Measurements from ENCODE around the gene RBMS1. TPM values are rescaled to one million over a fixed set of nuclear protein-coding genes. Genes with fewer than 3 reads are reported as not detected.

RBMS1 gene
- total and polyA plus RNA-seq, 4 donors = 49.5 to 215 (median 76.3) TPM

DNA sequence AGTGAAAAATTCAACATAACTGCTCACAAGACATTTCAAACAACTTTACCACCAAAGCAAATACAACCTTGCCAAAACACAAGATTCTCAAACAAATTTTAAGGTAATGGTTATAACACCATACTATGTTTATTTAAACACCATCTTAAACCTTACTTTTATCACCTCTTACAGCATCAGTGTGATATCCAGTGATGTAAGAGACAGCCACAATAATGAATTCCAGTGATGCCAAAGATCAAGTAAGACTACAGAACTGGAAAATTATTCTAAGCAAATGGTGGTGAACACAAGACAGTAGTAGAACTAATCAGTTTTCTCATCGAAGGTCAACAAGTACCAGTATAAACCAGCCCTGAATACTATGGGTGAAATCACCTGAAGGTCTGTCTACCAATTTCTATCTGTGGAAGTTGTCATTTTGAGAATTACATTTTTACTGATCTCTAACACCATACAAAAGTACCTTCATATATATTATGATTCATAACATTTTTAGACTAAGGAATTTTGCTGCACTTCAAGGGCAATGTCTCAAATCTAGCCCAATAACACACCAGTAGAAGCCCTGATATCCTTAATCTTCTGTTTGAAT lies 146.2 kb downstream of the RBMS1 start:
- Histone ChIP-seq H3K27ac (ENCODE audit: low read depth in 1 of 2, low read length in 1 of 2) (no peak overlapping the region), H3K27me3 (ENCODE audit: control insufficient read depth in 3 of 3, insufficient read depth in 3 of 3, low read length in 2 of 3) (no peaks in the 10 kb centered on the region), H3K9me3 (ENCODE audit: control insufficient read depth in 4 of 4, insufficient read depth in 3 of 4, low read length in 3 of 4) (no peaks in the 10 kb centered on the region), H3K9ac (ENCODE audit: insufficient read depth in 1 of 2, low read length in 2 of 2) (no peak overlapping the region), H3K4me1 (ENCODE audit: control insufficient read depth in 5 of 5, insufficient read depth in 5 of 5, low read length in 5 of 5) (peaks cover 0 to 45% (median 4%) of the 10 kb centered on the region in 5 donors), H3K4me3 (no peak overlapping the region), H3K36me3 (ENCODE audit: control insufficient read depth in 4 of 4, insufficient read depth in 4 of 4, low read length in 4 of 4) (peaks cover 0 to 4% (median 3%) of the 10 kb centered on the region in 4 donors)
- DNase-seq (no peak), ATAC-seq (ENCODE audit: insufficient read depth, low FRiP score) (no peak)
- WGBS, 2 donors = 89 to 100% methylated on average over 1 of the region's 1 CpG
- TF ChIP-seq, protein P1, sequence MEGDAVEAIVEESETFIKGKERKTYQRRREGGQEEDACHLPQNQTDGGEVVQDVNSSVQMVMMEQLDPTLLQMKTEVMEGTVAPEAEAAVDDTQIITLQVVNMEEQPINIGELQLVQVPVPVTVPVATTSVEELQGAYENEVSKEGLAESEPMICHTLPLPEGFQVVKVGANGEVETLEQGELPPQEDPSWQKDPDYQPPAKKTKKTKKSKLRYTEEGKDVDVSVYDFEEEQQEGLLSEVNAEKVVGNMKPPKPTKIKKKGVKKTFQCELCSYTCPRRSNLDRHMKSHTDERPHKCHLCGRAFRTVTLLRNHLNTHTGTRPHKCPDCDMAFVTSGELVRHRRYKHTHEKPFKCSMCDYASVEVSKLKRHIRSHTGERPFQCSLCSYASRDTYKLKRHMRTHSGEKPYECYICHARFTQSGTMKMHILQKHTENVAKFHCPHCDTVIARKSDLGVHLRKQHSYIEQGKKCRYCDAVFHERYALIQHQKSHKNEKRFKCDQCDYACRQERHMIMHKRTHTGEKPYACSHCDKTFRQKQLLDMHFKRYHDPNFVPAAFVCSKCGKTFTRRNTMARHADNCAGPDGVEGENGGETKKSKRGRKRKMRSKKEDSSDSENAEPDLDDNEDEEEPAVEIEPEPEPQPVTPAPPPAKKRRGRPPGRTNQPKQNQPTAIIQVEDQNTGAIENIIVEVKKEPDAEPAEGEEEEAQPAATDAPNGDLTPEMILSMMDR (IDR thresholded peaks at IDR 0.05; ENCODE audit: control extremely low read depth, extremely low read depth) = no peak

DNA sequence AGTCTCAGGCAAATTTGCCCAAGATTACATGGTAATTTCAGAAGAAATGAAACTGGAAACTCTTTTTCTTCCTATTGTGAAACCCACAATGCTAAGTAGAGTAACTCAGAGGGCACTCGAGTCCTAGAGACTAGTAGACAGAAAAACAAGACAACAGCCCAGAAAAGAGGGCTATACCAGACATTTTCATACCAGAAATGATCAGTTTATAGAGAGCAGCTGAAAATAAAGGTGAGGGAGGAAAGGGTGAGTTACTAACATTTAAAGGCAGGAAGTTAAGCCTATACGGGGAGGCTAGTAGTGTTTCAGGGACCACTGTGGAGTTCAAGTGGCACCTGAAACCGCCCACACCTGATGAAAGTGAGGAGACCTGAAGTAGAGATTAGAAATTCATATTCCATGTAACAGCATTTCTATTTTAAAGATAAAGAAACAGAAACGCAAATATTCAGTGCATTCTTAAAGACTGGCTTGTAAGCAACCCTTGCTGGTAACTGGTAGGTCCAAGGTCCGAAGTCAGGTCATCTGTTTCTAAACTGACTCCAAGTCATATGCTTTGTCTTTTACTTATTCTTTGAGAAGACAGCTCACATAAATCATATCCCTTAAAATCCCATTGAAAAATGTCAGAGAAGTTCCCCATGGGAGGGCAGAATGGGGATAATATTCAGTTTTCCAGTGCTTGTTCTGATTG lies 148.4 kb downstream of the RBMS1 start:
- TF ChIP-seq, protein P1 (IDR thresholded peaks at IDR 0.05; ENCODE audit: control extremely low read depth, extremely low read depth) = no peak
- WGBS, 2 donors = 72 to 76% methylated on average over 5 of the region's 5 CpGs
- Histone ChIP-seq H3K9ac (ENCODE audit: insufficient read depth in 1 of 2, low read length in 2 of 2) (no peak overlapping the region), H3K27ac (ENCODE audit: low read depth in 1 of 2, low read length in 1 of 2) (peak overlapping the region in 1 of 2 donors; percentile 50), H3K27me3 (ENCODE audit: control insufficient read depth in 3 of 3, insufficient read depth in 3 of 3, low read length in 2 of 3) (no peaks in the 10 kb centered on the region), H3K4me3 (no peak overlapping the region), H3K9me3 (ENCODE audit: control insufficient read depth in 4 of 4, insufficient read depth in 3 of 4, low read length in 3 of 4) (no peaks in the 10 kb centered on the region), H3K36me3 (ENCODE audit: control insufficient read depth in 4 of 4, insufficient read depth in 4 of 4, low read length in 4 of 4) (peaks cover 0 to 4% (median 2%) of the 10 kb centered on the region in 4 donors), H3K4me1 (ENCODE audit: control insufficient read depth in 5 of 5, insufficient read depth in 5 of 5, low read length in 5 of 5) (peaks cover 0 to 36% (median 3%) of the 10 kb centered on the region in 5 donors)
- DNase-seq (no peak), ATAC-seq (ENCODE audit: insufficient read depth, low FRiP score) (no peak)

DNA sequence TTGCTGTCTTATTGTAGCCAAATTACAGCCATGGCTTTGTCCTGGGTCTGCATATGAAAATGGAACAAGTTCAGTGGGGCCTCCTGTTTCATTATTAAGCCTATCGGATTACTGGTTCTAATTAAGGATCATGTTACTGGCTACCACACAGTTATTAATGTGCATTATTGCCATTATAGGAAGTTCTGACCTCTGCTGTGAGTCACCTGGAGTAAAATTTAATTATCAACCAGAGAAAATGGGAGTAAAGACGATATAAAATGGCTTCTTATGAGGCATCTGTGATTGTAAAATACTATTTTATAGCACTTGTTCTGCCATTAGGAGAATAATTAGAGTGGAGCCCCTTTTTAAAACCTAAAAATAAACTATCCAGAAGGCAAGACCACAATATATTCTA lies 150.2 kb downstream of the RBMS1 start:
- Histone ChIP-seq H3K9me3 (ENCODE audit: control insufficient read depth in 4 of 4, insufficient read depth in 3 of 4, low read length in 3 of 4) (no peaks in the 10 kb centered on the region), H3K4me1 (ENCODE audit: control insufficient read depth in 5 of 5, insufficient read depth in 5 of 5, low read length in 5 of 5) (peaks cover 0 to 30% (median 10%) of the 10 kb centered on the region in 5 donors), H3K27me3 (ENCODE audit: control insufficient read depth in 3 of 3, insufficient read depth in 3 of 3, low read length in 2 of 3) (no peaks in the 10 kb centered on the region), H3K9ac (ENCODE audit: insufficient read depth in 1 of 2, low read length in 2 of 2) (no peak overlapping the region), H3K4me3 (no peak overlapping the region), H3K27ac (ENCODE audit: low read depth in 1 of 2, low read length in 1 of 2) (no peak overlapping the region), H3K36me3 (ENCODE audit: control insufficient read depth in 4 of 4, insufficient read depth in 4 of 4, low read length in 4 of 4) (no peaks in the 10 kb centered on the region)
- 95% methylated on average over 2 of the region's 2 CpGs for WGBS, 2 donors
- ATAC-seq (ENCODE audit: insufficient read depth, low FRiP score) = no peak
- no peak for DNase-seq
- TF ChIP-seq, protein P1 (IDR thresholded peaks at IDR 0.05; ENCODE audit: control extremely low read depth, extremely low read depth) = no peak

Measured in lung (tissue), 12 donors.